Glutamatergic neuron (in vitro differentiated cells): ENCODE data around the gene SRSF10. TPM values are rescaled to one million over a fixed set of nuclear protein-coding genes. Genes with fewer than 3 reads are reported as not detected.

ENCODE experiments used
- DNase-seq: peaks from one replicate; pipeline ENCODE4 v3.0.0; 2022
- H3K27ac Mint-ChIP-seq: one replicate; pipeline ENCODE4 v1.8.0; 2020; ENCODE audit warnings: mild to moderate bottlenecking, mixed read lengths, inconsistent platforms; ENCODE audit not compliant: unreplicated experiment
- H3K27me3 Mint-ChIP-seq: one replicate; pipeline ENCODE4 v1.8.0; 2020; ENCODE audit warnings: mild to moderate bottlenecking, moderate library complexity, mixed read lengths, inconsistent platforms; ENCODE audit not compliant: unreplicated experiment
- H3K36me3 Mint-ChIP-seq: one replicate; pipeline ENCODE4 v1.8.0; 2020; ENCODE audit warnings: mild to moderate bottlenecking, mixed read lengths, inconsistent platforms; ENCODE audit not compliant: unreplicated experiment
- H3K4me1 Mint-ChIP-seq: one replicate; pipeline ENCODE4 v1.8.0; 2020; ENCODE audit warnings: mild to moderate bottlenecking, low read depth, mixed read lengths, inconsistent platforms; ENCODE audit not compliant: unreplicated experiment
- H3K4me3 Mint-ChIP-seq: one replicate; pipeline ENCODE4 v1.8.0; 2020; ENCODE audit warnings: mild to moderate bottlenecking, mixed read lengths, inconsistent platforms; ENCODE audit not compliant: unreplicated experiment
- H3K9me3 Mint-ChIP-seq: one replicate; pipeline ENCODE4 v1.8.0; 2020; ENCODE audit warnings: mild to moderate bottlenecking, moderate library complexity, mixed read lengths, inconsistent platforms; ENCODE audit not compliant: unreplicated experiment
- total RNA-seq: library from RNA; stranded (reverse); fragmentation: NEBNext Ultra II Directional; extraction: Animal tissue kit (Norgen Biotek cat#: 25700); gene quantifications from one replicate; pipeline ENCODE4 v1.2.1, GENCODE V29; 2021; ENCODE audit not compliant: unreplicated experiment
- TF ChIP-seq, protein P1 (sequence below): fragments of 200-600 bp; sonication (generic); IDR thresholded peaks from one replicate; pipeline ENCODE4 v1.5.0; 2021; ENCODE audit not compliant: partially characterized antibody, unreplicated experiment

Gene SRSF10
- total RNA-seq, 1 donor from 2014 or later = 158 TPM

DNA sequence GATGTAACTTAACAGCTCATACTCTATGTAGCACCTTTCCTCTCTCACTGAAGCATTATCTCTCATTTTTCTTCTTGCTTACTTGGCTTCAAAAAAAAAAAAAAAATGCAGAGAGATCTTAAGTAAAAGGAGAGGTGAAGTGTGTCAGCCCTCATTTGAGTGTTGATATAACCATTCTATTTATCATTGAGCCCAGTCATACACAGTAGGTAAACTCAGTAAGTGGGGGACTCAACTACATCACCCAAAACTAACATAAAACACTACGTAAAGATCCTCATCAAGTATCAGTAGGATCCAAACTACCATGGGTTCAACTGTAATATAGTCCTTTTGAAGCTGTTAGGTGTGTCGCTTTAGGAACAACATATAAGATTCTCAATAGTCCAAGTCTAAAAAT lies 12.3 kb downstream of the SRSF10 start:
- Mint-ChIP-seq H3K27ac (peak overlapping the region; percentile 8), H3K9me3 (no peaks in the 10 kb centered on the region), H3K36me3 (no peaks in the 10 kb centered on the region), H3K4me3 (no peak overlapping the region), H3K4me1 (no peaks in the 10 kb centered on the region), H3K27me3 (no peaks in the 10 kb centered on the region)
- DNase-seq = no peak
- TF ChIP-seq, protein P1, sequence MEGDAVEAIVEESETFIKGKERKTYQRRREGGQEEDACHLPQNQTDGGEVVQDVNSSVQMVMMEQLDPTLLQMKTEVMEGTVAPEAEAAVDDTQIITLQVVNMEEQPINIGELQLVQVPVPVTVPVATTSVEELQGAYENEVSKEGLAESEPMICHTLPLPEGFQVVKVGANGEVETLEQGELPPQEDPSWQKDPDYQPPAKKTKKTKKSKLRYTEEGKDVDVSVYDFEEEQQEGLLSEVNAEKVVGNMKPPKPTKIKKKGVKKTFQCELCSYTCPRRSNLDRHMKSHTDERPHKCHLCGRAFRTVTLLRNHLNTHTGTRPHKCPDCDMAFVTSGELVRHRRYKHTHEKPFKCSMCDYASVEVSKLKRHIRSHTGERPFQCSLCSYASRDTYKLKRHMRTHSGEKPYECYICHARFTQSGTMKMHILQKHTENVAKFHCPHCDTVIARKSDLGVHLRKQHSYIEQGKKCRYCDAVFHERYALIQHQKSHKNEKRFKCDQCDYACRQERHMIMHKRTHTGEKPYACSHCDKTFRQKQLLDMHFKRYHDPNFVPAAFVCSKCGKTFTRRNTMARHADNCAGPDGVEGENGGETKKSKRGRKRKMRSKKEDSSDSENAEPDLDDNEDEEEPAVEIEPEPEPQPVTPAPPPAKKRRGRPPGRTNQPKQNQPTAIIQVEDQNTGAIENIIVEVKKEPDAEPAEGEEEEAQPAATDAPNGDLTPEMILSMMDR = no peak

- TF ChIP-seq, protein P1 = no peak
- Mint-ChIP-seq H3K9me3 (no peaks in the 10 kb centered on the region), H3K36me3 (no peaks in the 10 kb centered on the region), H3K4me3 (no peak overlapping the region), H3K4me1 (peaks cover 2% of the 10 kb centered on the region), H3K27me3 (no peaks in the 10 kb centered on the region), H3K27ac (no peak overlapping the region)
- DNase-seq = no peak
Observed at GRCh38 chr1:23966973-23967493, 13.1 kb downstream of the SRSF10 start.

DNA sequence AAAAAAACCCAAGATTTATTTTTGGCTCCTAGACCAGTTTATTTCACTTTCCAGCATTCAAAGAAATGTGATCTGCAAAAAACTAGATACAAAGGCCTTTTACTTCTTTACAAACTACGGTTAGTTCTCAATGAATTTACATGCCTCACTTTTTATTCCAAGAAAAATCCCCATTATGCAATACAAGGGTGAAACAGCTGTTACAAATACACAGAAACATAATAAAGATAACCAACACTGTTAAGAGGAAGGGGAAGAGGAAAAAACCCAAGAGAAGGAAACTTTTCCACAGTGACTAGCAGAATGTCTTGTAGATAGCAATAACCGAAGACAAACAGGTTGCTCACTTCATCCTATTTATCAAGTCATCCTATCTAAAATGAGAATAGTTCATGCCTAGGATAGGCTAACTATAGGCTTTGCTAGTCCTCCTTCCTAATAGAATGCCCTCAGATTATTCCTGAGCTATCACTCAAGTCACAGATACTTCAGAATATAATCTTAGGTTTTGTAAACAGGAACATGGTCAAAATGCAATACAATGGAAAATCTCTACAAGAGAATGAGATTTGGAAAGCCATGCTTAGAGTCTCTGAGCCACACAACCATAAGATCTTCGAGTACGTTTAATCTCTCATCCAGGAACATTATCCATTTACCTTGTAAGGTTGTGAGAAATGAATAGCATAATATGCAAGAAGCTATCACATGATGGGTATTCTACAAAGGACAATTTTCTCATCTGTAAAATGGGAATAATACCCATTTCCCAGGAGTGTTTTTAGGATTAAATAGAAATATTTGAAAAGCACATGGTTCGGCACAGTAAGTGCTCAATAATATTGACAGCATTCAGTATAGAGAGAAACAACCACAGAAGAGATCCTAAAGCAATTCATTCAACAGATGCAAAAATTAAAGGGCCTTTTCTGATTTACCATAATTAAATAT lies 15.1 kb downstream of the SRSF10 start:
- TF ChIP-seq, protein P1 = no peak
- no peak overlapping the region for H3K27ac Mint-ChIP-seq
- peaks cover 7% of the 10 kb centered on the region for H3K4me1 Mint-ChIP-seq
- DNase-seq = no peak
- no peaks in the 10 kb centered on the region for H3K36me3 Mint-ChIP-seq
- H3K27me3 Mint-ChIP-seq = no peaks in the 10 kb centered on the region
- no peak overlapping the region for H3K4me3 Mint-ChIP-seq
- H3K9me3 Mint-ChIP-seq = peaks cover 9% of the 10 kb centered on the region

GRCh38 chr1:23964235-23964668 lies 15.9 kb downstream of the SRSF10 start:
- TF ChIP-seq, protein P1 = no peak
- Mint-ChIP-seq H3K4me3 (peak overlapping the region; percentile 38), H3K4me1 (peaks cover 7% of the 10 kb centered on the region)

More at GRCh38 chr1:23964235-23964668, 15.9 kb downstream of the SRSF10 start:
- peaks cover 3% of the 10 kb centered on the region for H3K27me3 Mint-ChIP-seq
- no peak for DNase-seq
- H3K27ac Mint-ChIP-seq = no peak overlapping the region
- peaks cover 12% of the 10 kb centered on the region for H3K9me3 Mint-ChIP-seq
- no peaks in the 10 kb centered on the region for H3K36me3 Mint-ChIP-seq
